ENCODE data around the gene OR5AR1.
"Not testable (repeated sequence)": the region's sequence is repeated elsewhere in the genome, so short reads cannot be mapped to it uniquely, and the experiment has no call there.

Gene OR5AR1

DNA sequence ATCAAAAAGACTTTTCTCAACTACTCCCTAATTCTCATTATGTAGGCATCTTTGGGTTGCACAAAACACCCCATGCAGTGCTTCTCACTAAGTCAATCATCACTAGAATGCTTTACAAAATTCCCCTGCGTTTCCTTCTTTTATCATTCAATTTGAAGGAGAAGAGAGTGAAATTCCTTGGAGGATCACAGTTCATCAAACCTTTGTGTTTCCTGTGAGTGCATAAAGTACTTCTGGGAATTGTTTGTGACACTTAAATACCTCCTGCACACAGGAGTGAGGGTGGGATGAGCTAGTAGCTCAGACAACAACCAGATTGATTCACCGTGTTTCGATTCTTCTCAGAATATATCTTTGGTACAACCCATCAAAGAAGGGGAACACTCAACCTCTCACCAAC is 3.7 kb upstream of the OR5AR1 start:
- DNase-seq (ENCODE audit: low read depth): no peak
- TF ChIP-seq, protein P1, sequence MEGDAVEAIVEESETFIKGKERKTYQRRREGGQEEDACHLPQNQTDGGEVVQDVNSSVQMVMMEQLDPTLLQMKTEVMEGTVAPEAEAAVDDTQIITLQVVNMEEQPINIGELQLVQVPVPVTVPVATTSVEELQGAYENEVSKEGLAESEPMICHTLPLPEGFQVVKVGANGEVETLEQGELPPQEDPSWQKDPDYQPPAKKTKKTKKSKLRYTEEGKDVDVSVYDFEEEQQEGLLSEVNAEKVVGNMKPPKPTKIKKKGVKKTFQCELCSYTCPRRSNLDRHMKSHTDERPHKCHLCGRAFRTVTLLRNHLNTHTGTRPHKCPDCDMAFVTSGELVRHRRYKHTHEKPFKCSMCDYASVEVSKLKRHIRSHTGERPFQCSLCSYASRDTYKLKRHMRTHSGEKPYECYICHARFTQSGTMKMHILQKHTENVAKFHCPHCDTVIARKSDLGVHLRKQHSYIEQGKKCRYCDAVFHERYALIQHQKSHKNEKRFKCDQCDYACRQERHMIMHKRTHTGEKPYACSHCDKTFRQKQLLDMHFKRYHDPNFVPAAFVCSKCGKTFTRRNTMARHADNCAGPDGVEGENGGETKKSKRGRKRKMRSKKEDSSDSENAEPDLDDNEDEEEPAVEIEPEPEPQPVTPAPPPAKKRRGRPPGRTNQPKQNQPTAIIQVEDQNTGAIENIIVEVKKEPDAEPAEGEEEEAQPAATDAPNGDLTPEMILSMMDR (IDR thresholded peaks at IDR 0.05; ENCODE audit: low read depth, low read length, missing control alignments): no peak
- in situ Hi-C loops (cut with HindIII; ENCODE audit: low sequenced_read_pairs): no loop called here
- no peak overlapping the region for H3K4me3 ChIP-seq (ENCODE audit: low read depth, low read length)

DNA sequence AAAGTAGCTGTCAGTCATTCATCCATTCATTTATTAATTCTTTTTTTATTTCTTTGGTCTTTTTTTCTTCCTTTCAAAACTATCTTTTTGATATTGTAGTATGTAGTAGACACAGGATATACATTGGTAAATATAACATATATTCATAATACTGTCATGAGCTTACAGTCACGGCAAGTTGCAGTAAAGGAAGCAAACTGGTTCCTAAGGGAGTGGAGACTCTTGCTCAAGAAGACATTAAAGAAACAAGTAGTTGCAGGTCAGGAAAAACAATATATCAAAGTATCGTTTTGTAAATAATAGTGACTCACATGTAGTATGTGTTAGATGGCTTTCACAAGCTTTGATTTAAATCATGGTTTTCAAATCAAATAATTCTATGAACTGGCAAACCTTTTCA is 7.5 kb downstream of the OR5AR1 start:
- no peak for DNase-seq (ENCODE audit: low read depth)
- in situ Hi-C loops (cut with HindIII; ENCODE audit: low sequenced_read_pairs): no loop called here
- no peak overlapping the region for H3K4me3 ChIP-seq (ENCODE audit: low read depth, low read length)
- TF ChIP-seq, protein P1 (IDR thresholded peaks at IDR 0.05; ENCODE audit: low read depth, low read length, missing control alignments): no peak

DNA sequence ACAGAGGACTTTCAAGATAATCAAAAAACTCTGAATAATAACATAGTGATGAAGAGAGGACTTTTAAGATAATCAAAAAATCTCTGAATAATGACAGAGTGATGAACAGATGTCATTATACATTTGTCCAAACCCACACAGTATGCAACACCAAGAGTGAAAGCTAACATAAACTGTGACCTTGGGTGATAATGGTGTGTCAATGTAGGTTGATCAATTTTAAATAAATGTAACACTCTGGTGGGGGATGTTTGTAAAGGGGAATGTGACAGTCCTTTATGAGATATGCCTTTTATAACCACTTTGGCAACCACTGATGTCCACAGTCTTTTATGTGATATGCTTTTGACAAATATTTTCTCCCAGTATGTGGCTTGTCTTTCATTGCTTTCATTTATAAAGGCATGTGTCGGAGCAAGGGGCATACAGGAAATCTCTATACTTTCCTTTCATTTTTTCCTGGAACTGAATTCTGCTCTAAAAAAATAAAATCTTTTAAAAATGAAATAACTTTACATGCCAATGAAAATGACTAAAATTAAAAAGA is 25.1 kb downstream of the OR5AR1 start:
- in situ Hi-C loops (cut with HindIII; ENCODE audit: low sequenced_read_pairs): no loop called here
- TF ChIP-seq, protein P1 (IDR thresholded peaks at IDR 0.05; ENCODE audit: low read depth, low read length, missing control alignments): no peak
- no peak for DNase-seq (ENCODE audit: low read depth)
- no peak overlapping the region for H3K4me3 ChIP-seq (ENCODE audit: low read depth, low read length)

DNA sequence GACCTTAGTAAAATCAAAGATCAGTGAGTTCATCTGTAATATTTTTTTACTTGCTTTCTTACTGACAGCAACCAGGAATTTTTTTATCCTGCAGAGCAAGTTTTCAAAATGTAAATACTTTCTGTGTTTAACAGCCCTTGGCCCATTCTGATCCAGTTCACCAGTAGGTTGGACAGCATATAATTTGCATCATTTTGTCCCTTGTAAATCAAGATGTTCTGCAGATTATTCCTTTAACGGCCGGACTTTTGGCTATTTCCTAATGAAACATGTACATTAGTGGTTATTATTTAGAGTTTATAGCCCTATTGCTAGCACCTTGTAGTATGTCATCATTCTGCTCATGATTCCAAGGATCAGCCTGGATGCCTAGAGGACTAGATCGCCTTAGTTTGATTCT is 27.7 kb downstream of the OR5AR1 start:
- H3K4me3 ChIP-seq (ENCODE audit: low read depth, low read length); DNase-seq (ENCODE audit: low read depth); in situ Hi-C loops (cut with HindIII; ENCODE audit: low sequenced_read_pairs): not testable (repeated sequence)

DNA sequence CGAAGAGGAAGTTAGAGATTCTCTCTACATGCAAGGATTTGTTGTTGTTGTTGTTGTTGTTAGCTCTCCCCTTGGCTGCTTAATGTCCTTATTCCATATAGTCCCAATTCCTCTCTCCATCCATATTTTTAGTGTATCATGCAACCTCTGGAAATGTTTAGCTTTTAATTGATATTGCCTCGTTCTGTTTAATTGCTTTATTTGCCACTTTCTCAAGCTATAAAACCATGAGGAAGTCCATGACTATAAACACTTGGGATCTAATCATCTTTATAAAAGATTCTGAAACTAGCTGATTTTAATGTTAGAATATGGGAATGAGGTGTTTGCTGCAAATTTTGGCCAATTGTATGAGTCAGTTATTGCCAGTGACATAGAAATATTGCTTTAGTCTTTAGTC is 29.9 kb downstream of the OR5AR1 start:
- no peak for DNase-seq (ENCODE audit: low read depth)
- in situ Hi-C loops (cut with HindIII; ENCODE audit: low sequenced_read_pairs): no loop called here
- TF ChIP-seq, protein P1 (IDR thresholded peaks at IDR 0.05; ENCODE audit: low read depth, low read length, missing control alignments): no peak
- no peak overlapping the region for H3K4me3 ChIP-seq (ENCODE audit: low read depth, low read length)

DNA sequence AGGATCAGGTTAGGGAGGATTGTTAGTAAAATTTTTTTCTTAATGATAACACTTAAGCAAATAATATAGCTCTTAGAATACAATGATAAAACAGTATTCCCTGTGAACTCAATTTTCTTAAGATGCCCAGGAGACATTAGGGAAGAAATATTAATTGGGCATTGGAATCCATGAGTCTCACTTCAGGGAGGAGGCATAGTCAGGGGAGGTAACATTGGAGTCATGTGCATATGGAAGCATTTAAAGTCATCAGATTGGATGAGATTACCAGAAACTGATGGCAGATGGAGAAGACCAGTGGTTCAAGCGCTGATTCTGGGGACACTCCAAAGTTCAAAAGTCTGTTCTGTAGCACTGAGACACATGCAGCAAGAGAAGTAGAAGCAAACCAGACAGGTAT is 35.3 kb downstream of the OR5AR1 start, which contains the start of gene OR9G1:
Gene OR9G1, plus strand, starts transcription at position 301 of the 400 bp plus-strand sequence. CDS start 1,293 bp downstream, outside the sequence.
- H3K4me3 ChIP-seq (ENCODE audit: low read depth, low read length): no peak within 1 kb of the TSS
- in situ Hi-C loops (cut with HindIII; ENCODE audit: low sequenced_read_pairs): no loop called here
- DNase-seq (ENCODE audit: low read depth): no peak
- TF ChIP-seq, protein P1 (IDR thresholded peaks at IDR 0.05; ENCODE audit: low read depth, low read length, missing control alignments): no peak

DNA sequence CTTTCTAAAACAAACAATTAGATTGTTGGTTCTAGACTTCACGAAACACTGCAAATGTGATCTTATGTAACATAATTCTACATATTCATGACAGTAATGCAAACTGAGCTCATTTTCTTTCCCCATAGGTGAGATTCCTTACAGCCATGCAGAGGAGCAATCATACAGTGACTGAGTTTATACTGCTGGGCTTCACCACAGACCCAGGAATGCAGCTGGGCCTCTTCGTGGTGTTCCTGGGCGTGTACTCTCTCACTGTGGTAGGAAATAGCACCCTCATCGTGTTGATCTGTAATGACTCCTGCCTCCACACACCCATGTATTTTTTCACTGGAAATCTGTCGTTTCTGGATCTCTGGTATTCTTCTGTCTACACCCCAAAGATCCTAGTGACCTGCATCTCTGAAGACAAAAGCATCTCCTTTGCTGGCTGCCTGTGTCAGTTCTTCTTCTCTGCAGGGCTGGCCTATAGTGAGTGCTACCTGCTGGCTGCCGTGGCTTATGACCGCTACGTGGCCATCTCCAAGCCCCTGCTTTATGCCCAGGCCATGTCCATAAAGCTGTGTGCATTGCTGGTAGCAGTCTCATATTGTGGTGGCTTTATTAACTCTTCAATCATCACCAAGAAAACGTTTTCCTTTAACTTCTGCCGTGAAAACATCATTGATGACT is 36.9 kb downstream of the OR5AR1 start:
- in situ Hi-C loops (cut with HindIII; ENCODE audit: low sequenced_read_pairs): no loop called here

More for the DNA sequence above, 36.9 kb downstream of the OR5AR1 start:
- no peak overlapping the region for H3K4me3 ChIP-seq (ENCODE audit: low read depth, low read length)
- no peak for DNase-seq (ENCODE audit: low read depth)
- TF ChIP-seq, protein P1 (IDR thresholded peaks at IDR 0.05; ENCODE audit: low read depth, low read length, missing control alignments): no peak

Measured in astrocyte of the cerebellum (primary cell).